Gastroesophageal sphincter (tissue), 3 donors: ENCODE results near the gene PAFAH2.
"Not testable (repeated sequence)": the region's sequence is repeated elsewhere in the genome, so short reads cannot be mapped to it uniquely, and the experiment has no call there.

ENCODE experiments used
- CTCF ChIP-seq, 4 experiments: fragments of 200-600 bp in 2 of 4; fragments of 450-650 bp in 2 of 4; sonication (generic) in 1 of 4; IDR thresholded peaks; one replicate each; pipeline ENCODE4 v1.5.1; 2017 to 2019; ENCODE audit warnings: antibody characterized with exemption in 4 of 4, mild to moderate bottlenecking in 2 of 4, moderate library complexity in 2 of 4
- POLR2AphosphoS5 ChIP-seq: sonication (generic); formaldehyde crosslinking; IDR thresholded peaks from one replicate; pipeline ENCODE4 v1.6.1; 2017; ENCODE audit warnings: antibody characterized with exemption

GRCh38 chr1:25943511-25943910 lies 54.4 kb downstream of the PAFAH2 start:
- not testable (repeated sequence) for TF ChIP-seq CTCF (IDR thresholded peaks at IDR 0.05); POLR2AphosphoS5
